Medulla oblongata (tissue), 1 donor: ENCODE results near the gene IGF2.
"Not testable (repeated sequence)": the region's sequence is repeated elsewhere in the genome, so short reads cannot be mapped to it uniquely, and the experiment has no call there.

ENCODE experiments used
- DNase-seq: peaks from one replicate; pipeline ENCODE4 v3.0.0-alpha.2; 2015; ENCODE audit errors: extremely low spot score

Gene IGF2

GRCh38 chr11:2136952-2137201 lies 2.3 kb downstream of the IGF2 start:
- no peak for DNase-seq

- DNase-seq = no peak
Observed at GRCh38 chr11:2136209-2136951, 2.8 kb downstream of the IGF2 start.

- no peak for DNase-seq
Observed at GRCh38 chr11:2135648-2136201, 3.5 kb downstream of the IGF2 start.

GRCh38 chr11:2135018-2135569 lies 4.1 kb downstream of the IGF2 start:
- no peak for DNase-seq

- no peak for DNase-seq
Observed at GRCh38 chr11:2134022-2135010, 4.9 kb downstream of the IGF2 start.

GRCh38 chr11:2133241-2134021 lies 5.8 kb downstream of the IGF2 start:
- DNase-seq = no peak

- DNase-seq = no peak
Observed at GRCh38 chr11:2132874-2133240, 6.3 kb downstream of the IGF2 start.

GRCh38 chr11:2132246-2132645 lies 6.9 kb downstream of the IGF2 start:
- no peak for DNase-seq

GRCh38 chr11:2131371-2132236 lies 7.6 kb downstream of the IGF2 start:
- DNase-seq = no peak

- DNase-seq = no peak
Observed at GRCh38 chr11:2130881-2131352, 8.3 kb downstream of the IGF2 start.

- no peak for DNase-seq
Observed at GRCh38 chr11:2129699-2130366, 9.4 kb downstream of the IGF2 start.

GRCh38 chr11:2129308-2129698 lies 9.9 kb downstream of the IGF2 start:
- no peak for DNase-seq

GRCh38 chr11:2128511-2129307 lies 10.5 kb downstream of the IGF2 start:
- DNase-seq = no peak

GRCh38 chr11:2128130-2128510 lies 11.1 kb downstream of the IGF2 start:
- no peak for DNase-seq

GRCh38 chr11:2127482-2128129 lies 11.6 kb downstream of the IGF2 start:
- DNase-seq = no peak

- DNase-seq = no peak
Observed at GRCh38 chr11:2126520-2127085, 12.6 kb downstream of the IGF2 start.

- not testable (repeated sequence) for DNase-seq
Observed at GRCh38 chr11:2124736-2125484, 14.3 kb downstream of the IGF2 start.

- DNase-seq = no peak
Observed at GRCh38 chr11:2123628-2123960, 15.6 kb downstream of the IGF2 start.
